ENCODE measurements around the gene OPA1.

The OPA1 gene

DNA sequence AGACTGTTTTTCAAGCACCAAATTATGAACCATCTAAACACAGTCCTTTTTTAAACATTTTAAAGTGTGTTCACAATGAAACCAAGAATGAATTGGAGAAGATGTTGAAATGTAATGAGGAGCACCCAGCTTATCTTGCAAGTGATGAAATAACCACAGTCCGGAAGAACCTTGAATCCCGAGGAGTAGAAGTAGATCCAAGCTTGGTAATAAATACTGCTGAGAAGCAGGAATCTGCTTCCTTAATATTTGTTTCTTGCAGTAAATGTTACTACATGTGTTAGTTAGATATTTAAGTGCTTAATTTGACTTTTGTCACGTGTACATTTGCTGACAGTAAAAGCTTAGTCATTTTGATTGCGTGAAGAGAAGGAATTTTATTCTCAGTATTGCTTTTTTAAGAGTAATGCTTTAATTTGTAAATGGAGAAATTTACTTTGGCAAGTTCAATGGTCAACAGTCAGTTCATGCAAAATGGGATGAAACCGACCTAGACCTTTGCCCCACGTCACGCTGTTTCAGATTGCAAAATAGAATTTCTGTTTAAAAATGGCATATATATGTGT is 69.8 kb downstream of the OPA1 start:
- TF ChIP-seq, protein P1, sequence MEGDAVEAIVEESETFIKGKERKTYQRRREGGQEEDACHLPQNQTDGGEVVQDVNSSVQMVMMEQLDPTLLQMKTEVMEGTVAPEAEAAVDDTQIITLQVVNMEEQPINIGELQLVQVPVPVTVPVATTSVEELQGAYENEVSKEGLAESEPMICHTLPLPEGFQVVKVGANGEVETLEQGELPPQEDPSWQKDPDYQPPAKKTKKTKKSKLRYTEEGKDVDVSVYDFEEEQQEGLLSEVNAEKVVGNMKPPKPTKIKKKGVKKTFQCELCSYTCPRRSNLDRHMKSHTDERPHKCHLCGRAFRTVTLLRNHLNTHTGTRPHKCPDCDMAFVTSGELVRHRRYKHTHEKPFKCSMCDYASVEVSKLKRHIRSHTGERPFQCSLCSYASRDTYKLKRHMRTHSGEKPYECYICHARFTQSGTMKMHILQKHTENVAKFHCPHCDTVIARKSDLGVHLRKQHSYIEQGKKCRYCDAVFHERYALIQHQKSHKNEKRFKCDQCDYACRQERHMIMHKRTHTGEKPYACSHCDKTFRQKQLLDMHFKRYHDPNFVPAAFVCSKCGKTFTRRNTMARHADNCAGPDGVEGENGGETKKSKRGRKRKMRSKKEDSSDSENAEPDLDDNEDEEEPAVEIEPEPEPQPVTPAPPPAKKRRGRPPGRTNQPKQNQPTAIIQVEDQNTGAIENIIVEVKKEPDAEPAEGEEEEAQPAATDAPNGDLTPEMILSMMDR (IDR thresholded peaks at IDR 0.05; ENCODE audit: low read depth, low read length), result no peak
- H3K4me3 ChIP-seq (ENCODE audit: low read depth, low read length), result no peak overlapping the region

DNA sequence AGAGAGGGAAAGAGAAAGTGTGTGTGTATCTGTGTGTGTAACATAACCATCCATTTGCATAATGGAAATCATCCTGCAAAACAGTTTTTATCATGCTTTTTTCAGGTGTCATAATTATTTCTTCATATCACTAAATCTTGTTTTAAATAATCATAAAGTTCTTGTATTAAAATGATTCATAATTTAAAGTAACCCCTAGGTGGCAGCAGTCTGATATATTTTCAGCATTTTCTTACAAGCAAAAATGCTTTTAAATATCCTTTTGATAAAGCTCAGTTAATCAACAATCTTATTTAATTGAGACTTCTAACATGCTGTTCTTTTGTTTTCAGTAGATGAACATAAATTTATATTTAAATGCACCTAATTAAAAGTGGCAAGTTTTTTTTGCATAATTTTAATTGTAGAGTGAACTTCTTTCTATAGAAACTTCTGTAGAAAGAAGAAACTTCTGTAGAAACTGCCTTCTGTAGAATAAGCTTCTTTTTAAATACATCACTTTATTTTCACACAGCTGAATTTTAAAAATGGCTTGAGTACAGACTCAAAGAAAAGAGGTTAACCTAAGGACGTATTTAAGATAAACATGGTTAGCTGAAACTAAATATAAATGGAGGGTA is 72.5 kb downstream of the OPA1 start:
- TF ChIP-seq, protein P1 (IDR thresholded peaks at IDR 0.05; ENCODE audit: low read depth, low read length), result no peak; the same call in 1 of the 2 replicates
- no peak overlapping the region for H3K4me3 ChIP-seq (ENCODE audit: low read depth, low read length)

DNA sequence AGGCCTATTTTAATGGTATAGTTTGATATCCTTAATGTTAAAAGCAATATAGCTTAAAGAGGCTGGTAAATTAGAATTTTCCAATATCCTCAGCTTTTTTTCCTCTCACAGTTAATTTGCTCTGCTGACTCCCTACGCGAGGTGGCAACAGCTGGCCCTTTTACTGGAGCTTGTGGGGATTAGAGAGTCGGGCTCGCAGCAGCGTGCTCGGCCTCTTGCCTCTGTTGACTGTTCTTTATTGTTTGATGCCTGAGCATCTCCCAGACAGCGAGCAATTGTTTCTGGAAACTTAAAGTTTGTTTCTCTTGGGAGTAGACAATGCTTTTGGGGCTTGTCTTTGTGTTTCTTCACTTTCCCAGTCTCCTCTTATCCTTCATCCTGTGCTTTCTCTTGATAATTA is 80.8 kb downstream of the OPA1 start:
- H3K4me3 ChIP-seq (ENCODE audit: low read depth, low read length), result no peak overlapping the region
- TF ChIP-seq, protein P1 (IDR thresholded peaks at IDR 0.05; ENCODE audit: low read depth, low read length), result no peak

DNA sequence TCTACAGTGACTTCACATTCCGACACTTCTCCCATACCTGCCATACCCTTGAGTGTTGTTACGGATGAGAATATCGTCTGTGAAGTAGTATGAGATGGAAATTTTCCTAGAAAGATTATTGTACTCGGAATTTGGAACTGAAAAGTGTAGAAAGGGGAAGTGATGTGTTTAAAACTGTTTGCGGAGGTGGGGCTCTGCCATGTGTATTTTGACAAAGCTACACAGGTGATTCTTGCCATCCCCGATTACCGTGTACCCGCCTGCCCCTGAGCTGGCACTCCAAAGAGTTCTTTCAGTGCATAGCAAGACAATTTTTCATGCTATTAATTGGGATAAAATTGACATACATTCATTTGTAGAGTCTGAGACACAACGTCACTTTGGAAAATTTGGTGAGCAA is 81.7 kb downstream of the OPA1 start:
- TF ChIP-seq, protein P1 (IDR thresholded peaks at IDR 0.05; ENCODE audit: low read depth, low read length), result no peak
- H3K4me3 ChIP-seq (ENCODE audit: low read depth, low read length), result no peak overlapping the region

DNA sequence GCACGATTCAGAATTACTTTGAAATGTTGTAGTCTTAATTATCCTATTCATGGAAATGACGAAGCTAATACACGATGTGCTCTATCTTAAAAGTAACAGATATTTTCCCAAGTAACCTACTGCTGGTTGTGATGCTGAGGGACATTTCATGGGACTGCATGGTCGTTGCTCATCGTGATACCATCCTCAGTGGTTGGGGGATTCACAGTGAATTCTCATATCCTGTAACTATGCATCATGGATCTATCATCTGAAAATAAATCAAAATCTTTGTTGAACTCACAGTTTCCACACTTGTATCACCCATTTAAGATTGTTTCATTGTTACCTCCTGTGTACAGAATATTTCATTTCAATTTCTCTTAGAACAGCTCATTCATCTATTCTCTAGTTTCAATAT is 84.7 kb downstream of the OPA1 start:
- no peak overlapping the region for H3K4me3 ChIP-seq (ENCODE audit: low read depth, low read length)
- TF ChIP-seq, protein P1 (IDR thresholded peaks at IDR 0.05; ENCODE audit: low read depth, low read length), result no peak

DNA sequence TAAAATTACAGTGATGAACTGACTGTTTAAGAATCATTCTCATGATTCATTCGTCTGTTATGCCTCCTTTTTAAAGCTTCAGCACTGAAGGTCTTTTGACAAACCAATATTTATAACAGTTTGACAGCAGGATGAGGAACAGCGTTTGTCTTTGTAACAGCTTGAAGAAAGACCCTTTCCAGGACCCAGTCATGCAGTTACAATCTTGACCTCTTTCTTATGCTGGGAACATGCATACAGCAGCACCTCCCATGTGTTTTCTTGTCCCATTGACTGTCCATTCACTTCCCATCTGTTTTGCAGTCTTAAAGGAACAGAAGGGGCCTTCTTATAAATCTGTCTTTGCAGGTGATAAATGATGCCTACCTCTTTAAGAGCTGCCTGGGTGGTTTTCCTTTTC is 87.2 kb downstream of the OPA1 start:
- TF ChIP-seq, protein P1 (IDR thresholded peaks at IDR 0.05; ENCODE audit: low read depth, low read length), result no peak
- no peak overlapping the region for H3K4me3 ChIP-seq (ENCODE audit: low read depth, low read length)

DNA sequence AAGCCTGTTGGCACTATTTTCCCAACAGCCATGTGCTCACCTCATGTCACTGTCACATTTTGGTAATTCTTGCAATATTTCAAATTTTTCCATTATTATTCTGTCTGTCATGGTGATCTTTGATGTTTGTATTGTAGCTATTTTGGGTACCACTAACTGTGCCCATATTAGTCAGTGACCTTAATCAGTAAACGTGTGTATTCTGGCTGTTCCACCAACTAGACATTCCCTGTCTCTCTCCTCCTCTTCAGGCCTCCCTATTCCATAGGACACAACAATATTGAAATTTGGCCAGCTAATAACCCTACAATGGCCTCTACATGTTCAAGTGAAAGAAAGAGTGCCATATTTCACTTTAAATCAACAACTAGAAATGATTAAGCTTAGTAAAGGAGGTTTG is 88.6 kb downstream of the OPA1 start:
- TF ChIP-seq, protein P1 (IDR thresholded peaks at IDR 0.05; ENCODE audit: low read depth, low read length), result no peak
- no peak overlapping the region for H3K4me3 ChIP-seq (ENCODE audit: low read depth, low read length)
